IPS-NIHi11 (cell line): ENCODE results near the gene SLC22A7.
"Not testable (repeated sequence)": the region's sequence is repeated elsewhere in the genome, so short reads cannot be mapped to it uniquely, and the experiment has no call there.

Source experiments
- DNase-seq: peaks from one replicate; pipeline ENCODE4 v3.0.0; 2012; ENCODE audit warnings: mixed read lengths, low spot score

The SLC22A7 gene

GRCh38 chr6:43302126-43302525, 4.1 kb downstream of the SLC22A7 start:
- no peak for DNase-seq

- DNase-seq: not testable (repeated sequence)
These were observed 4.9 kb downstream of the SLC22A7 start for GRCh38 chr6:43303006-43303405.

- DNase-seq: no peak
These were observed 5.8 kb downstream of the SLC22A7 start for GRCh38 chr6:43303751-43304331.

GRCh38 chr6:43304361-43304760, 6.3 kb downstream of the SLC22A7 start:
- no peak for DNase-seq

GRCh38 chr6:43304882-43305281, 6.8 kb downstream of the SLC22A7 start:
- DNase-seq: no peak

- no peak for DNase-seq
These were observed 8.0 kb downstream of the SLC22A7 start for GRCh38 chr6:43306086-43306485.

GRCh38 chr6:43307451-43308100, 9.5 kb downstream of the SLC22A7 start:
- no peak for DNase-seq

- DNase-seq: peak; percentile 80
These were observed 10.3 kb downstream of the SLC22A7 start, which contains the start of gene CRIP3 for GRCh38 chr6:43308101-43308989. TSS of gene CRIP3 (minus strand) at chr6:43308826. CDS start at chr6:43308792, 34 bp downstream.

GRCh38 chr6:43308990-43309477, 11.0 kb downstream of the SLC22A7 start:
- DNase-seq: no peak

GRCh38 chr6:43310134-43310533, 12.1 kb downstream of the SLC22A7 start:
- DNase-seq: no peak

GRCh38 chr6:43310624-43311023, 12.6 kb downstream of the SLC22A7 start:
- DNase-seq: no peak

GRCh38 chr6:43311666-43312065, 13.6 kb downstream of the SLC22A7 start:
- DNase-seq: no peak

GRCh38 chr6:43313813-43314212, 15.8 kb downstream of the SLC22A7 start:
- DNase-seq: no peak

GRCh38 chr6:43318011-43318410, 20.0 kb downstream of the SLC22A7 start:
- DNase-seq: no peak

GRCh38 chr6:43325876-43326275, 27.8 kb downstream of the SLC22A7 start:
- DNase-seq: no peak

GRCh38 chr6:43328528-43328927, 30.5 kb downstream of the SLC22A7 start:
- no peak for DNase-seq

GRCh38 chr6:43331470-43331869, 33.4 kb downstream of the SLC22A7 start:
- no peak for DNase-seq

GRCh38 chr6:43331891-43332290, 33.8 kb downstream of the SLC22A7 start:
- no peak for DNase-seq

- DNase-seq: peak; percentile 67
These were observed 36.5 kb downstream of the SLC22A7 start for GRCh38 chr6:43334466-43335095.

- DNase-seq: no peak
These were observed 37.4 kb downstream of the SLC22A7 start for GRCh38 chr6:43335469-43335868.

- no peak for DNase-seq
These were observed 38.3 kb downstream of the SLC22A7 start for GRCh38 chr6:43336382-43336781.

GRCh38 chr6:43338243-43338642, 40.2 kb downstream of the SLC22A7 start:
- DNase-seq: no peak
